Measurements from ENCODE around the gene FZD1. TPM values are rescaled to one million over a fixed set of nuclear protein-coding genes. Genes with fewer than 3 reads are reported as not detected.
"Not testable (repeated sequence)": the region's sequence is repeated elsewhere in the genome, so short reads cannot be mapped to it uniquely, and the experiment has no call there.

FZD1 gene
- total and polyA plus RNA-seq, 4 donors: 4.1 to 55.8 (median 11.7) TPM

DNA sequence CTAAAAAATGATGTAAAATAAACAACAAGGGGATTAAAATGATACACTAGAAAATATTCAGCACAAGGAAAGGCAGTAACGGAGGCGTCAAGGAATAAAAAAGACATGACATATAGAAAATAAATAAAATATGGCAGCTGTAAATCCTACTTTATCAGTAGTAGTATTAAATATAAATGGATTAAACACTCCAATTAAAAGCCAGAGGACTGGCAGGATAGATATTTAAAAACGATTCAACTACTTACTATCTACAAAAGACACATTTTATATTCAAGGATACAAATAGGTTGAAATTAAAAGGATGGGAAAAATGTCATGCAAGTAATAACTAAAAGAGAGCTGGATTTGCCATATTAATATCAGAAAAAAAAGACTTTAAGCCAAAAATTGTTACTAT, 43.2 kb downstream of the FZD1 start:
- Histone ChIP-seq H3K36me3 (ENCODE audit: control insufficient read depth in 4 of 4, insufficient read depth in 4 of 4, low read length in 4 of 4) (no peaks in the 10 kb centered on the region), H3K4me1 (ENCODE audit: control insufficient read depth in 5 of 5, insufficient read depth in 5 of 5, low read length in 5 of 5) (peaks cover 0 to 4% (median 0%) of the 10 kb centered on the region in 5 donors), H3K27me3 (ENCODE audit: control insufficient read depth in 3 of 3, insufficient read depth in 3 of 3, low read length in 2 of 3) (no peaks in the 10 kb centered on the region), H3K9ac (ENCODE audit: insufficient read depth in 1 of 2, low read length in 2 of 2) (no peak overlapping the region), H3K27ac (ENCODE audit: low read depth in 1 of 2, low read length in 1 of 2) (no peak overlapping the region), H3K4me3 (no peak overlapping the region), H3K9me3 (ENCODE audit: control insufficient read depth in 4 of 4, insufficient read depth in 3 of 4, low read length in 3 of 4) (no peaks in the 10 kb centered on the region)
- ATAC-seq (ENCODE audit: insufficient read depth, low FRiP score): no peak
- TF ChIP-seq, protein P1, sequence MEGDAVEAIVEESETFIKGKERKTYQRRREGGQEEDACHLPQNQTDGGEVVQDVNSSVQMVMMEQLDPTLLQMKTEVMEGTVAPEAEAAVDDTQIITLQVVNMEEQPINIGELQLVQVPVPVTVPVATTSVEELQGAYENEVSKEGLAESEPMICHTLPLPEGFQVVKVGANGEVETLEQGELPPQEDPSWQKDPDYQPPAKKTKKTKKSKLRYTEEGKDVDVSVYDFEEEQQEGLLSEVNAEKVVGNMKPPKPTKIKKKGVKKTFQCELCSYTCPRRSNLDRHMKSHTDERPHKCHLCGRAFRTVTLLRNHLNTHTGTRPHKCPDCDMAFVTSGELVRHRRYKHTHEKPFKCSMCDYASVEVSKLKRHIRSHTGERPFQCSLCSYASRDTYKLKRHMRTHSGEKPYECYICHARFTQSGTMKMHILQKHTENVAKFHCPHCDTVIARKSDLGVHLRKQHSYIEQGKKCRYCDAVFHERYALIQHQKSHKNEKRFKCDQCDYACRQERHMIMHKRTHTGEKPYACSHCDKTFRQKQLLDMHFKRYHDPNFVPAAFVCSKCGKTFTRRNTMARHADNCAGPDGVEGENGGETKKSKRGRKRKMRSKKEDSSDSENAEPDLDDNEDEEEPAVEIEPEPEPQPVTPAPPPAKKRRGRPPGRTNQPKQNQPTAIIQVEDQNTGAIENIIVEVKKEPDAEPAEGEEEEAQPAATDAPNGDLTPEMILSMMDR (IDR thresholded peaks at IDR 0.05; ENCODE audit: control extremely low read depth, extremely low read depth): no peak
- 93 to 96% methylated on average over 3 of the region's 3 CpGs for WGBS, 2 donors
- no peak for DNase-seq

DNA sequence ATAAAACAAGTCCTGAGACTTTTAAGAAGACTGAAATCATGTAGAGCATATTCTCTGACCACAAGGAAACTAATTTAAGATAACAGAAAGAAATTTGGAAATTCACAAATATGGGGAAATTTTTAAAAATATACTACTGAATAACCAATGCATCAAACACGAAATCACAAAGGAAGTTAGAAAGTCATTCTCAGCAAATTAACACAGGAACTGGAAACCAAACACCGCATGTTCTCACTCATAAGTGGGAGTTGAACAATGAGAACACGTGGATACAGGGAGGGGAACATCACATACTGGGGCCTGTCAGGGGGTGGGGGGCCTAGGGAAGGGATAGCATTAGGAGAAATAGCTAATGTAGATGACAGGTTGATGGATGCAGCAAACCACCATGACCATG, 44.0 kb downstream of the FZD1 start:
- H3K27ac ChIP-seq (ENCODE audit: low read depth in 1 of 2, low read length in 1 of 2); ATAC-seq (ENCODE audit: insufficient read depth, low FRiP score); H3K9ac ChIP-seq (ENCODE audit: insufficient read depth in 1 of 2, low read length in 2 of 2); H3K27me3 ChIP-seq (ENCODE audit: control insufficient read depth in 3 of 3, insufficient read depth in 3 of 3, low read length in 2 of 3); H3K9me3 ChIP-seq (ENCODE audit: control insufficient read depth in 4 of 4, insufficient read depth in 3 of 4, low read length in 3 of 4); H3K4me1 ChIP-seq (ENCODE audit: control insufficient read depth in 5 of 5, insufficient read depth in 5 of 5, low read length in 5 of 5); H3K36me3 ChIP-seq (ENCODE audit: control insufficient read depth in 4 of 4, insufficient read depth in 4 of 4, low read length in 4 of 4); DNase-seq; H3K4me3 ChIP-seq: not testable (repeated sequence)
- WGBS, 2 donors: 39 to 61% methylated on average over 3 of the region's 3 CpGs

DNA sequence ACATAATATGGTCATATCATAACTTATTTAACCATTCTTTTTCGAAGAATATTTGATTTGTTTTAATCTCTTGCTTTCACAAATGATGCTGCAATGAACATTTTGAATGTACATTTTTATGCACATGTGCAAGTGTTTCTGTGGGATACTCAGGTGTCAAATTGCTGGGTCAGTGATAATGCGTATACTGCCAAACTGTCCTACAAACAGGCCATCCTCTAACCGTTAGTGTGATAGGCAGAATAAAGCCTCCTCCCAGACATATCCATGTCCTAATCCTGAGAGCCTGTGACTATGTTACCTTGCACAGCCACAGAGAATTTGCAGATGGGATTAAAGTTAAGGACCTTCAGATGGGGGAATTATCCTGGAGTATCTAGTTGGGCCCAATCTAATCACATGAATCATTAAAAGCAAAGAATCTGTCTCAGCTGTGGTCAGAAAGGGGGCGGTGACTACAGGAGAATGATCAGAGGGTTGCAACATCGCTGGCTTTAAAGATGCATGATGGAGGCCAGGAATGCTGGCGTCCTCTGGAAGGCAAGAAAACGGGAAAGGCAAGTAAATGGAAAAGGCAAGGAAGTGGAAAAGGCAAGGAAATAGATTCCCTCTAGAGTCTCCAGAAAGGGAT, 46.7 kb downstream of the FZD1 start:
- Histone ChIP-seq H3K9ac (ENCODE audit: insufficient read depth in 1 of 2, low read length in 2 of 2) (no peak overlapping the region), H3K4me1 (ENCODE audit: control insufficient read depth in 5 of 5, insufficient read depth in 5 of 5, low read length in 5 of 5) (peaks cover 0 to 4% (median 0%) of the 10 kb centered on the region in 5 donors), H3K27ac (ENCODE audit: low read depth in 1 of 2, low read length in 1 of 2) (no peak overlapping the region), H3K27me3 (ENCODE audit: control insufficient read depth in 3 of 3, insufficient read depth in 3 of 3, low read length in 2 of 3) (no peaks in the 10 kb centered on the region), H3K9me3 (ENCODE audit: control insufficient read depth in 4 of 4, insufficient read depth in 3 of 4, low read length in 3 of 4) (no peaks in the 10 kb centered on the region), H3K4me3 (no peak overlapping the region), H3K36me3 (ENCODE audit: control insufficient read depth in 4 of 4, insufficient read depth in 4 of 4, low read length in 4 of 4) (no peaks in the 10 kb centered on the region)
- TF ChIP-seq, protein P1 (IDR thresholded peaks at IDR 0.05; ENCODE audit: control extremely low read depth, extremely low read depth): no peak
- WGBS, 2 donors: 86 to 94% methylated on average over 7 of the region's 7 CpGs
- ATAC-seq (ENCODE audit: insufficient read depth, low FRiP score): no peak
- DNase-seq: peak in 2 of 3 donors; percentile 60 to 70

DNA sequence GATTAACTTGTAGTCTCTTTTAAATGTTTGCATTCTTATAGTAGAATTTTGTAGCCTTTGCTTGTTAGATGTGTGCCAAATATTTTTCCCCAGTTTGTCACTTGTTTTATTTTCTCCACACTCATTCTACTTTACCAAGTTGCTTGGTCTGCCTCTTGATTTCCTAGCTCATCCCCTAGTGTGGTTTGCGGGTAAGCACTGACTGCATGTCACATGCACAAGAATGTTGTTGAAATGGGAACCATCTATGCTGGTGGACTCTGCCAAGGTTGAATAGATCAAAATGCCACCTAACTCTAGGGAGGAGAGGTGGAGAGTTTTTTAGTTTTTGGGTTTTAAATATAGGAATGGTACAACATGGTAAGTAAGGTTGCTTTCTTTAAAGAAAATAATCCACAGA, 47.6 kb downstream of the FZD1 start:
- DNase-seq (no peak), ATAC-seq (ENCODE audit: insufficient read depth, low FRiP score) (no peak)
- WGBS, 2 donors: 89% methylated on average over 1 of the region's 1 CpG
- H3K27me3 ChIP-seq (ENCODE audit: control insufficient read depth in 3 of 3, insufficient read depth in 3 of 3, low read length in 2 of 3): no peaks in the 10 kb centered on the region
- no peak overlapping the region for H3K27ac ChIP-seq (ENCODE audit: low read depth in 1 of 2, low read length in 1 of 2)
- H3K9ac ChIP-seq (ENCODE audit: insufficient read depth in 1 of 2, low read length in 2 of 2): no peak overlapping the region
- H3K4me1 ChIP-seq (ENCODE audit: control insufficient read depth in 5 of 5, insufficient read depth in 5 of 5, low read length in 5 of 5): peaks cover 0 to 4% (median 0%) of the 10 kb centered on the region in 5 donors
- H3K4me3 ChIP-seq: no peak overlapping the region
- no peaks in the 10 kb centered on the region for H3K36me3 ChIP-seq (ENCODE audit: control insufficient read depth in 4 of 4, insufficient read depth in 4 of 4, low read length in 4 of 4)
- TF ChIP-seq, protein P1 (IDR thresholded peaks at IDR 0.05; ENCODE audit: control extremely low read depth, extremely low read depth): no peak
- H3K9me3 ChIP-seq (ENCODE audit: control insufficient read depth in 4 of 4, insufficient read depth in 3 of 4, low read length in 3 of 4): no peaks in the 10 kb centered on the region
